HG03442 (cell line): ENCODE results near the gene UCKL1.
"Not testable (repeated sequence)": the region's sequence is repeated elsewhere in the genome, so short reads cannot be mapped to it uniquely, and the experiment has no call there.

ENCODE experiments used
- ATAC-seq: cut with Tn5 transposase; IDR thresholded peaks from one replicate; pipeline ENCODE4 v1.9.1; 2021; ENCODE audit warnings: mild to moderate bottlenecking, moderate library complexity; ENCODE audit not compliant: unreplicated experiment

The UCKL1 gene

DNA sequence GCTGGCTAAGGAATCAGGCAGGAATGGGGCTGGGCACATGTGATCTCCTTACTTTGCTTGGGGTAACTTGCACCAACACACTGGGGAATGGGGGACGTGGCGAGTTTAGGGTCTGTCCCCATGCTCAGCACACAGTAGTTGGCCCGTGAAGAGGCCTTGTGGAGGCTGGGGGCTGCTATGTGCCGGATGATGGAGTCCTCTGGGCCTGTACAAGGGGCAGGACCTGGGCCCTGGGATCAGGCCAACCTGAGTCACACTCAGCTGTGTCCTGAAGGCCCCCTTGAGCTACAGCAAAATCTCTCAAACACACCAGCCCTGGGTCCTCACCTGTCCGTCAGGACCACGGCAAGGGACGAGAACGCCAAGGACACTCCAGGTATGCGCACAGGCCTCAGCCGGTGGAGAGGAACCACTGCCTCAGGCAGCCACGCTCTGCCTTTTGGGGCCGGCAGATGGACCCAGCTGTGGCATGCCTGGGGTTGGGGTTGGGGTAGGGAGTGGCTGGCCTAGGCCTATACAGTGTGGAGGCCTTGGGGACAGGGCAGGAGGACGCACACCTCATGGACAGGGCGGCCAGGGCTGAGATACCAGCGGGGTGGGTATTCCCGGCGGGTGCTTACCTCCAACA is 11.1 kb downstream of the UCKL1 start:
- no peak for ATAC-seq

DNA sequence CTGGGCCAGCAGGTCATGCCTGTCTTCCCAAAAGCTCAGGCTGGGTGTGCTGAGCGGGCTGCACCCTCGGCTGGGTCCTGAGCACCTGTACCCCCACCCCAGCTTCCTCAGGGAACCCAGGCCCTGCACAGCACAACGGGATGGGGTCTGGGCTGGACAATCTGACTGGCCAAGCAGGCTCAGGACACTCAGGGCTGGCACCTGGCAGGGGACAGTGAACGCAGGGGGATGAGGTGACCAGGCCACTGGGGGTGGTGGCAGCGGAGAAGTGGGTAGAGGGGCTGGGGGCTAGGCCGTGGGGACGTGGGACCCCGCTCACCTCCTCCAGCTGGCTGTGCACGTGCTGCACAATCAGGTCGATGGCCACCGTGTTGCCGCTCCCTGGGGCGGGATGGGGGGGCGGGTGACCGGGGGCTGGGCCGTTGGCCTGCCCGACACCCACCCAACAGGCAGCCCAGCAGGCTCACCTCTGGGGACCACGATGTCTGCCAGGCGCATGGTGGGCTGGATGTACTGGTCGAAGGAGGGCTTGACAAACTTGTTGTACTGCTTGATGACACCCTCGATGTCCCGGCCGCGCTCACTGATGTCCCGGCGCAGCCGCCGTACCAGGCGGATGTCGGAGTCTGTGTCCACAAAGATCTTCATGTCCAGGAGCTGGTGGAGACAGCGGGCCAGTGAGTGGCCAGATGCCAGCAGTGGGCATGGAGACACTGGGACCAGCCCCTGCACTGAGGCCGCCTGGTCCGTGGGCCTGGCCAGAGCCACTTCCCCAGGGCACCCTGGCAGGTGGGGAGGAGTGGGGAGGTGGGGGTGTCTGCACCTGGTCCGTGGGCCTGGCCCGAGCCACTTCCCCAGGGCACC is 11.9 kb downstream of the UCKL1 start:
- no peak for ATAC-seq

DNA sequence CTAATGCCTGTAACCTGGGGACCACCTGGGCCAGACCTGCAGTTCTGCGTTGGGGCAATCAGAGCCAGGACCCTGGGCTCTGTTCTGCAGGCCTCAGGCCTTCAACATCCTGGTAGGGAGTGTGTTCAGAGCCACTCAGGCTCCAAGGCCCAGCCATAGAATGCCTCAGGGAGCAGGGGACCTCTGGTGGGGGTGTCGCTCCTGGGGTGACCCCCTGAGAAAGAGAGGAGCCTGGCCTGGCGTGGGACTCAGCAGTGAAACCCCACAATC is 12.5 kb downstream of the UCKL1 start:
- ATAC-seq = no peak

DNA sequence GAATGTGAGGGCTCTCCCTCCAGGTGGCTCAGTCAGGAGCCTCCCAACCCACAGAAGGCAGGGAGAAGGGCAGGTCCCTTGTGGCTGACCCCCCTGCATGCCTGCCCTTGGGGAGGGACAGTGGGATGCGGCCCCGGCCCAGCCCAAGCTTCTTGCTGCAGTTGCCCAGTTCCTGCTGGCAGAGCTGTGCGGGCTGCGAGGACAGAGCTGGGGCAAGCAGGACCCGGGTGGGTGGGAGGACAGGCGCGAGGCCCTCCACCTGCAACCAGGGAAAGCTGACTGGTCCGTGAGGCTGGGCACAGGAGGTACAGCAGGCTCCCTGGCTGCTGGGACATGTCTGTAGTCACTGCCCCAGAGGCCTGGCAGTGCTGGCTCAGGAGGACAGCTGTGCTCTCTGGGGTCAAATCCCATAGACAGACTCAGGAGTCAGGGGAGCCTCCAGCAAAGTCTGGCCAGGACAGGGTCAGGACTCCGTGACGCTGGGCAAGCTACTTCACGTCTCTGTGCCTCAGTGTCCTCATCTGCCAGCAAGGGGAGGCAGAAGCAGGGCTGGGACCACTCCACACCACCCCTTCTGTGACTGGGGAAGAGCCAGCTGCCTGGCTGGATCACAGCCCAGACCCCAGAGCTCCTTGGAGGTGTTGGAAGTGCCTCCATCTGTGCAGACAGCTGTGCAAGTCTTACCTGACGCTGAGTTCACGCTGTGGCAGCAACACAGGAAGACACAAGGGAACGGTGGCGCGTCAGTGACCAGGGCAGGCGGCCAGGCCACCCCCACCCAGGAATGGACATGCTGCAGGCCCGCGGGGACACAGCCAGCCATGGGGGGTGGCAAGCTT is 13.0 kb downstream of the UCKL1 start:
- ATAC-seq = no peak

DNA sequence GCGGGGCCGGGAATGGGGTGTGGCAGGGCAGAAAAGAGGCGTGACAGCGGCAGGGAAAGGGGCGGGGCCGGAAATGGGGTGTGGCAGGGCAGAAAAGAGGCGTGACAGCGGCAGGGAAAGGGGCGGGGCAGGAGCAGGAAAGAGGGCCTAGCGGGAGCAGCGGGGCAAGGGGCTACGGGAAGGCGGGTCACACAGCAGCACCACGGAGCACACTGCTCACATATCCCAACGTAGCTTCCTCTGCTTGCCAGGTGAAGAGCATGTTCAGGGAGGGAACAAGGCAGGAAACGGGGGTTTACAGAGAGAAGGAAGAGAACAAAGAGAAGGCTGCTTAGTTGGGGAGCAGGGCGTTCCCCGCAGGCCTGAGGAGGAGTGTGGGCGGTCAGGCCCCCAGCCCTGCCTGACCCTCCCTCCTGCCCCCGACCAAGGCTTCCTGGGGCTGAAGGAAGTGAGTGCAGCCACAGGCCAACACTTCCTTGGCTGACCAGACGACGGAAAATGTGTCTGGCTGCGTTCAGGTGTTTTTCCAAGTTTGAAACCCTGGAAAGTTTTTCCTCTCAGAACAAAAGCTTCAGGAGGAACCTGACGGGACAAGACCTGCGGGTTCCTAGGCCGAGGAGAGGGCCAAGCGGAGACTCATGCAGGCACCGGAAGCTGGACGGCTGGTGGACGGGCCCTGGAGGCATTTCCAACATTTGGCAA is 13.8 kb downstream of the UCKL1 start:
- no peak for ATAC-seq

DNA sequence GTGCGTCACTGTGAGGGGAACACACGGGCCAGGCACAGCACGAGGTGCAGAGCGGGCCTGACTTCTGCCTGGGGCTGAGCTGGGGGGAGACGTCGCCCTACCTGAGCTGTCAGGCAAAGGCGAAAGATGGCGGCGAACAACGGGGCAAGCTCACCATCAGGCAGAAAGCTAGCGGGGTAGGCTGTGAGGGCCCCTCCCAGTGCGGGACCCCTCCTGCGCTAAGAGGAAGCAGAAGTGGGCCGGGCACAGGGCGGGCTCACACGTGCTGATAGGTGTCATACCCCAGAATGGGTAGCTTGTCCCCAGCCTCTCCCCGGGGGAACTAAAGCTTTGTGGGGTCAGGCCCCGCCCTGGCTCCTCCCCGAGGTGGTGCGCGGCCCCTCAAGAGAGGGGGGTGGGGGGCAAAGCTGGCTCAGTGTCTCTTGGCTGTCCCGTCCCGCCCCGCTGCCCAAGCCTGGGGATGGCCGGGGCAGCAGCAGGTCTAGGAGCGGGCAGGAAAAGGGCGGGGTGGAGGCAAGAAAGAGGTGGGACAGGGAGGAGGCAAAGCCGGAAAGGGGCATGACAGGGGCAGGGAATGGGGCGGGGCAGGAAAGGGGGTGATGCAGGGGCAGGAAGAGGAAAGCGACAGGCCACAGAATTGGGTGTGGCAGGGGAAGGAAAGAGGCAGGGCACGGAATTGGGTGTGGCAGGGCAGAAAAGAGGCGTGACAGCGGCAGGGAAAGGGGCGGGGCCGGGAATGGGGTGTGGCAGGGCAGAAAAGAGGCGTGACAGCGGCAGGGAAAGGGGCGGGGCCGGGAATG is 14.7 kb downstream of the UCKL1 start:
- ATAC-seq = no peak

DNA sequence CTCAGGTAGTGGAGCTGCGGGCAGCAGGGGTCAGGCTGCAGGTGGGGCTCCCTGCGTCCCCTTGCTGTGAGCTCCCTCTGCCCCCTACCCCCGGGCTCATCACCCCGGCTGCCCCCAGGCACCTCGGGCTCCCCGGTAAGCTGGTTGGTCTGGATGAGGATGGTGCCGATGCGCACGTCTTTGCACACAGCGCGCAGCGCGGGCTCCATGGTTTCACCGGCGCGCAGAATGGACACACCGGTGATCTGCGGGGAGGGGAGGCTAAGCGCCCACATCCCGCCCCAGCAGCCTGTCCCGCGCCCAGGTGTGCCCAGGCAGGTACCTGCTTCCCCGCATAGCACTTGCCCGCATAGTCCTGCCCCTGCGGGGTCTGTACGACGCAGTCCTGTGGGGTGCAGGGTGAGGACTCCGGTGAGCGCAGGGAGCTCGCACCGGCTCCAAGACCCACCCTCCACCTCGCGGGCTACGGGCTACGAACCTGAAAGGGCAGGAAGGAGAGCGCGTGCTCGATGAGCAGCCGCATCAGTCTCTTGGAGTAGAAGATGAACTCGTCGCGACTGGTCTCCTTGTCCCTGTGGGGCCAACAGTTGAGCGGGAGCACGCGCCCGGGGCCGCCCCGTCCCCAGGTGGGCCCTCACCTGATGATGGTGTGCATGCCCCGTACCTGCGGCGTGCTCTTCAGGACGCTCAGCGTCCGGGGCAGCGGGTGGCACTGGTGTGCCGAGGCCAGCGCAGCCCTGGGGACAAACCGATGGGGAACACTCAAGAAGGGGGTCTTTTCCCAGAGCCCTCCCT is 15.5 kb downstream of the UCKL1 start:
- ATAC-seq = no peak

DNA sequence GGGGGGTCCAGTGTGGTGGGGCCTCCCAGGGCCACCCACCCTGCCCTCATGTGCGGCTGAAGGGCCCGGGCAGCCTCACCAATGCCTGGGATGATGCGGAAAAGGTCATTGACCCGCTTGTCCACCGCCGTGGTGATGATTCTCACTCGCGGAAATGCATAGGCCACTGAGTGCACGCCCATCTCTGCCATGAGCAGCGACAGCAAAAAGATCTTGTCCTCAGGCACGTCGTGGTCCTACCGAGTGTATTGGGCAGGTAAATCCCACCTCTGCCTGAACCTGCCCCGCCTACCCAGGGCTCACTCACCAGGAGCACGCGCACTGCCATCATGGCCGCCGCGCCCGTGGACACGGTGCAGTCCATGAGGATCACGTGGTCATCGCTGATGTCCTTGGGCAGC is 16.1 kb downstream of the UCKL1 start:
- no peak for ATAC-seq

DNA sequence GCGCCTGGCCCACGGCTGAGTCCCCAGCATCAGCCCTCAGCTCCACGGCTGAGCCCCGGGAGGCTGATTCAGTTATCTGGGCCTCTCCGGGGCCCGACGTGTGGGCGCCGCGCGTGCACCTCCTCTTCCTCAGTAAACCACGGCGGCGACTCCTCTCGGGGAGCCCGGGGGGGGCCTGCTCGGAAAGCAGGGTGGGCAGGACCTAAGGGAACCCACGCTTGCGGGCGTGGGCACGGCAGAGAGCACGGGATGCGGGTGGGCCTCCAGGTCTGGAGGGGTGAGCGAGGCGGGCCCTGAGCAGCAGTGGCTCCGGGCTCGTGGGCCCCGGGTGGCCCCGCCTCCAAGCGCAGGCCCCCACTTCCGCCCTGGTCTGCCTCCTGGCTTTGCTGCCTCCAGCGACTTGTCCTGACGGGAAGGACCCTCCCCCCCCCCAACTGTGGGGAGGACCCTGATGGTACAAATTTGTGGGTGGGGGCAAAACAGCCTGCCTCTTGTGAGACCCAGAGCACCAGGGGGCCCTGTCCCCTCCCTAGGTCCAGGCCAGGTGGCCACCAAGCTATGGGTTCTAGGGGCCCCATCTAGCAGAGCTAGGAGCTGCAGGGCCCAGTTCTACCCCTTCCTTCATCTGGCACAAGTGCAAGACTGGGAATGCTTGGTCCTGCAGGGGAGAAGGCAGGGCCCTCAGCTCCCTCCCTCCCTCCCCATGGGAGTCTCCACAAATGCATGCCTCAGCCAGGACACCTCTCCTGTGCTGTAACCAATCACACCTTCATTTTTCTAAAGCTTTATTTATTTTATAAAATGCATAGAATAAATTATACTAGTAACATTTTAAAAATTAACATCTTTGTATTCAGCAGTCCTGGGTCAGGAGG is 16.9 kb downstream of the UCKL1 start:
- no peak for ATAC-seq

DNA sequence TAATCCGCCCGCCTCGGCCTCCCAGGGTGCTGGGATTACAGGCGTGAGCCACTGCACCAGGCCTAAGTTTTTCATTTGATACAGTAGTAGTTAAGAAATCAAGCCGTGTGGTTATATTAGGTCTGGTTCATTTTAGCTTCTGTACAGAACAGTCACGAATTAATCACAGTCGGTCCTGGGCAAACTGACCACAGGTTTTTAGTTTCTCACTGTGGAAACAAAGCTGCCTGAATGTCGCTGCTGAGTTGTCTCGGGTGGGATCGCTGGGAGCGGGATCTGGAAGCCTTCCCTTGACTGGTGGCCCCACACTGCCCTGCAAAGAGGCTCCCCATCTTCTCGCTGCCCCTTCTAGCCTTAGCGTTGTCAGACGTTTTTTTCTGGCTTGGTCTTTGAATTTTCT is 18.6 kb downstream of the UCKL1 start:
- ATAC-seq = no peak

DNA sequence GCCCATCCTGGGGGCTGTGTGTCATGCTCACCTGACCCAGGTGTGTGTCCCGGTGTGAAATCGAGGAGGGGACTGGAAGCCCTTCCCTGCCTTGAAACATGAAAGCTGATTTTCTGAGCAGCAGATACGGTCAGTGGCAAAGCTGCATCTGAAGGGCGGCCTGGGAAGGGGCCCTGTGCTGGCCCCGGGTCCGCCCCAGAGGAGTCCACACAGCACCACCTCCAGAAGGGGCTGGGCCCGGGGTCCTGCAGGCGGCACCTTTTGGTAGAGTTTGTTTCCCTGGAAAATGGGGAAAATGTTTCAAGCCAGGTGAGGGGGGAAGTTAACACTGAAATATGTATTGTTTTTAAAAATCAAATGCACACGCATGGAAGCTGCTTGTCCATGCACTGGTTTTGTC is 20.8 kb downstream of the UCKL1 start:
- no peak for ATAC-seq

DNA sequence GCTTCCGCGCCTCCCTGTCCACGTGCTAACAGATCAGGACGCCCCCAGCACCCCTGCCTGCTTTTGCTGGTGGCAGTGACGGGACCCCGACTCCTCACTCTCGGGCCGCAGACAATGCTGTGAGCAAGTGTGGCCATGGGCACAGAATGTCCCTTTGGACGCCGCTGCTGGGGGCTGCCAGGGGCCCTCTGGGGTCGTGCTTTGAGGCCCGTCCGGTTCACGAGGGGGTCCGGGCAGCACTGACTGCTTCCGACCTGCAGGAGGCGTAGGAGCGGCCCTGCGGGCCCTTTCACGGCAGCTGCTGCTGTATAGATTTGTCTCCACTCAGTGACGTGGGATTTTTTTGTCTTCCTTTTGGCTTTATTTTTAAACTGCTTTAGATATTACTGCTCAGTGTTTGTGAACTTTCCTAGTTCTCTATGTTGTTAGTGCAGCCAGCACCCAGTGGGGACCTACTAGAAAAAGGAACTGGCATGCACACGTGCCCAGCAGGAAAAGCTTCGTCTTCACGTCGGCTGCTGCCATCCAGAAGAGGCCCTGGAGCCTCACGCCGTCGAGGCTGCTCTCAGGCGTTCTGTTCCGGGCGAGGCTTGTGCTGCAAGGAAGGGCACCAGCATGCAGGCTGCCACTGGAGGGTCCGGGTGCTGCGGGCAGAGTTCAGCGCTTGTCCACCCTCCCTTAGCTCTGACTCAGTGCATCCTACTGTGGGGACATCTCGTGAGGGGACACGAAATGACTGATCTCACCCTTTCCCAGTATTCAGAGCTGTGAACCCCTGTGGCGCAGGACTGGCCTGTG is 21.7 kb downstream of the UCKL1 start:
- no peak for ATAC-seq

DNA sequence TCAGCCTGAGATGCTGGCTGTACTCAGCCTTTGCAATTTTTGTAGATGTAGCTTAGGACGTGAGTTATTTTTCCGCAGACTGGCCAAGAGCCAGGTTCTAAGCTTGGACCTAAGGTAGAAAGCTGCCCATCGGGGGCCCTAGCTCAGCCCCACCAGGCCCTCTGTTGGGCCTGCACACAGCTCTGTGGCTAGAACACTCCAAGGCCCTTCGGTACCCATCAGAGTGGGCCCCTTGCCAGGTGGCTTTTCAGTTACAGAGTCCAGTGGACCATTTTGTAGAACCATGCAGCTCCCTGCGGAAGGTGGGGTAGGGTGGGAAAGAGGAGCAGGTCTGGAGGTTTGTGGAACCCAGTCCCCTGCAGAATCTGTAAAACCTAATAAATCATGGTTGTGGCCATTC is 22.6 kb downstream of the UCKL1 start:
- ATAC-seq = no peak

DNA sequence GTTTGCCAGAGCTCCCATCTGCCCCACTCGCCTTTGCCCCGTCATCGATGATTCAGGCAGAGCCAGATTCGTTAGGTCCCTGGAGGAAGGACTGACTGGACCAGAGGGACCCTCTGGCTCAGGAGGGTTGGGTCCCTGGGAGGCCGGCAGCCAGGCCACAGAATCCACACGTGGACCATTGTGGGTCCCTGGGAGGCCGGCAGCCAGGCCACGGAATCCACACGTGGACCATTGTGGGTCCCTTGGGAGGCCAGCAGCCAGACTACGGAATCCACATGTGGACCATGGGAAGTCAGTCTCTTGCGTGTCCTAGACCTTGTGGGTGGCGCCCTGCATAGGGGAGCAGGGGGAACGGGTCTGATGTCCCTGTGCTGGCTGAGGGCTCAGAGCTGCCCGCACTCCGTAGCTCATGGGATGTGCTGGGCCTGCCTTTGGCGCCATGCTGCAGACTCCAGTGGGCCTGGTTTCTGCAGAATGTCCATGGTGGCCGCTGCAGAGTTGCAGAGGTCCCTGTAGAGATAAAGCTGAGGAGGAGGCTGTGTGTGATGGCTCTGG is 23.5 kb downstream of the UCKL1 start:
- no peak for ATAC-seq

DNA sequence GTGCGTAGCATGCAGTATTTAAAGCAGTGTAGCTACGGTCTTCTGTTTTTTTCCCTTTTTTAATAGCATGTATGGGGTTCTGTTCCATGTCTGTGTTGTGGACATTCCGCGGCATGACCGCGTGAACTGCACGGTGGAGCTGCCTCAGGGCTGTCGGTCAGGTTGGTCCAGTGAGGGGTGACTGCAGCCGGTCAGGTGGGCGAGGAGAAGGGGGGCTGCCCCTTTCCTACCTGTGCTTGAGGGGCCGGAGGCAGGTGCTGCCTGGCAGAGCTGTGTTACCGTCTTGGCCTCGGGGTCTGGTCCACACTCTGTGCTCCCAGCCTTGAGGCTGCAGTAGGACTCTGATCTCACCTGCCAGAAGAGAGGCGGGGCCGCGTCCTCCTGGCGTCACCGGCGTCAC is 24.5 kb downstream of the UCKL1 start:
- no peak for ATAC-seq

DNA sequence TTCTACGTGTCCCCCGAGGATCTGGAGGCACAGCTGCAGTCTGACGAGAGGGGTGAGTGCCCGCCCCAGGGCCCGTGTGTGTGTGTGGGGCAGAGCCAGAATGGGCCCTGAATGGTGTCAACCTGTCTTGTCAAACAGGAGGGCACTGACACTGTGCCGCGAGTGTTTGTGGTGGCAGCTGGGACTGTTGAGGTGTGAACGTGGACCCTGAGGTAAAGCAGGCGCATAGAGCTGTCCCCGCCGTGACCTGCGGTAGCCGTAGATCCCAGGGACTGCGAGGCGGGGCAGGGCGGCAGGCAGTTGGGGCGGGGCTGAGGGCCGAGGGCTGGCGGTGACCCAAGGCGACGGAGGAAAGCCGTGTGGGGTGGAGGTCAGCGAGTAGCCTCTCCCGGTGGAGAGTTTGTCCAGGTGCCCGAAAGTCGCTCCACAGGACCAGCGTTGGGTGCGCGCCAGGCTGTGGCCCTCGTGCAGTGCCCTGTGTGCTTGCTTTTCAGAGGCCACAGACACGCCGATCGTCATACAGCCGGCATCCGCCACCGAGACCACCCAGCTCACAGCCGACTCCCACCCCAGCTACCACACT is 25.2 kb downstream of the UCKL1 start:
- ATAC-seq = no peak

DNA sequence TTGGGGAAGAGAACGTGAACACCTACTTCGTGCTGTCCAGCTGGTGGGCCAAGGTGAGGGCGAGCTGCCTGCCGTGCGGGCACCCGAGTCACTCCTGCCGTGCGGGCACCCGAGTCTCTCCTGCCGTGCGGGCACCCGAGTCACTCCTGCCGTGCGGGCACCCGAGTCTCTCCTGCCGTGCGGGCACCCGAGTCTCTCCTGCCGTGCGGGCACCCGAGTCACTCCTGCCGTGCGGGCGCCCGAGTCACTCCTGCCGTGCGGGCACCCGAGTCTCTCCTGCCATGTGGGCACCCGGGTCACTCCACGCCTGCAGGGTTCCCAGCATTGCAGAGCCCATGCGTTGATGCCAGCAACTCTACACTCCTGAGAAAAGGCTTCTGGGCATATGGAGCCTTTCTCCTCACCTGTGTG is 26.7 kb downstream of the UCKL1 start:
- ATAC-seq = not testable (repeated sequence)
